ENCODE results near the gene ZBTB22.
"Not testable (repeated sequence)": the region's sequence is repeated elsewhere in the genome, so short reads cannot be mapped to it uniquely, and the experiment has no call there.

The ZBTB22 gene

DNA sequence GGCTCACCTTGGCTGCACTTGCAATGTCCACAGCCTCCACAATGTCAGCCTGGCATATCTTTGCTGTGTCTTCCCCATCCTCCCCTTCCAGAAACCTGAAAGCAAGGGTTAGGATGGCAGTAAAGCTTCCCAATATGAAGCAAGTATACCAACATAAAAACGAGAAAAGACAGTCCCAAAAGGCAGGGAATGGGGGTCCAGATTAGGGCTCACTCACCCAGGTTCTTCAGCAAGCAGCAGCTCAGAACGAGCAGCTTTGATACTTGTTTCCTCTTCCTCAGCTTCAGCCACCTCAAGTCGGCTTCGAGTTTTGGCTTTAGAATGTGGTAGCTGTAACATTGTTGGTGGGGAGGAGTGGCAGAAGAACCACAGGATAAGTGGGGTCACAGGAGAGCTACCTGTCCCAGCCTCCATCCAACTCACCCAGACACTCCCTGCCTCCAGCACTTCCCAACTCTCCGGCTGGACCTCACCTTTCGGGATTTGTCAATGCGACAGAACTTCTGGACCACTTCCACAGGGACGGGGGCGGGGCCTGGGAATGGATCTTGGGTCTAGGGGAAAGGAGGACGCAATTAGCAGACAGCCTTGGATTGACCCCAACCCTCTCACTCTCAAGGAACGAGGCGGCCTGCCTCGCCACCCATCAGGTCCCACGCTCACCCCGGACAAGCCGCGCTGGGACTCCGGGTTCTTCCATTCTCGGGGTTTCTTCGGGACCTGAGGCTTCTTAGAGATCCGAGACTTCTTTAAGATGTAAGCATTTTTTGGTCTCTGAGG, 29.2 kb downstream of the ZBTB22 start:
- Histone ChIP-seq H3K27ac (ENCODE audit: low read depth, low read length) (no peak overlapping the region), H3K9ac (ENCODE audit: low read depth, low read length) (peak overlapping the region; percentile 90), H3K4me1 (ENCODE audit: insufficient read depth, low read length) (peaks cover 8% of the 10 kb centered on the region; the same call in 1 of the 2 replicates), H3K27me3 (ENCODE audit: insufficient read depth, low read length) (no peaks in the 10 kb centered on the region), H3K36me3 (ENCODE audit: insufficient read depth, low read length) (peaks cover 64% of the 10 kb centered on the region), H3K9me3 (ENCODE audit: insufficient read depth, low read depth, low read length) (no peaks in the 10 kb centered on the region), H3K4me3 (ENCODE audit: low read length) (peak overlapping the region; percentile 97)
- 15% methylated on average over 19 of the region's 21 CpGs for WGBS

GRCh38 chr6:33286946-33287914, 30.3 kb downstream of the ZBTB22 start:
- H3K36me3 ChIP-seq (ENCODE audit: insufficient read depth, low read length), result peaks cover 62% of the 10 kb centered on the region

GRCh38 chr6:33285214-33285613, 32.3 kb downstream of the ZBTB22 start:
- H3K9ac ChIP-seq (ENCODE audit: low read depth, low read length); H3K27me3 ChIP-seq (ENCODE audit: insufficient read depth, low read length); H3K27ac ChIP-seq (ENCODE audit: low read depth, low read length); H3K4me1 ChIP-seq (ENCODE audit: insufficient read depth, low read length); H3K4me3 ChIP-seq (ENCODE audit: low read length); H3K9me3 ChIP-seq (ENCODE audit: insufficient read depth, low read depth, low read length): not testable (repeated sequence)
- peaks cover 67% of the 10 kb centered on the region for H3K36me3 ChIP-seq (ENCODE audit: insufficient read depth, low read length)
- 93% methylated on average over 4 of the region's 4 CpGs for WGBS

More at GRCh38 chr6:33286946-33287914, 30.3 kb downstream of the ZBTB22 start:
- Histone ChIP-seq H3K9ac (ENCODE audit: low read depth, low read length) (no peak overlapping the region), H3K9me3 (ENCODE audit: insufficient read depth, low read depth, low read length) (no peaks in the 10 kb centered on the region), H3K4me1 (ENCODE audit: insufficient read depth, low read length) (peaks cover 8% of the 10 kb centered on the region; the same call in 1 of the 2 replicates), H3K4me3 (ENCODE audit: low read length) (no peak overlapping the region), H3K27me3 (ENCODE audit: insufficient read depth, low read length) (no peaks in the 10 kb centered on the region), H3K27ac (ENCODE audit: low read depth, low read length) (no peak overlapping the region)
- 94% methylated on average over 22 of the region's 22 CpGs for WGBS

GRCh38 chr6:33280539-33280938, 37.0 kb downstream of the ZBTB22 start:
- no peaks in the 10 kb centered on the region for H3K9me3 ChIP-seq (ENCODE audit: insufficient read depth, low read depth, low read length)
- H3K4me1 ChIP-seq (ENCODE audit: insufficient read depth, low read length), result peaks cover 6% of the 10 kb centered on the region
- no peak overlapping the region for H3K4me3 ChIP-seq (ENCODE audit: low read length)
- H3K36me3 ChIP-seq (ENCODE audit: insufficient read depth, low read length), result peaks cover 78% of the 10 kb centered on the region
- 94% methylated on average over 6 of the region's 6 CpGs for WGBS
- no peak overlapping the region for H3K27ac ChIP-seq (ENCODE audit: low read depth, low read length)
- no peaks in the 10 kb centered on the region for H3K27me3 ChIP-seq (ENCODE audit: insufficient read depth, low read length)
- no peak overlapping the region for H3K9ac ChIP-seq (ENCODE audit: low read depth, low read length)

DNA sequence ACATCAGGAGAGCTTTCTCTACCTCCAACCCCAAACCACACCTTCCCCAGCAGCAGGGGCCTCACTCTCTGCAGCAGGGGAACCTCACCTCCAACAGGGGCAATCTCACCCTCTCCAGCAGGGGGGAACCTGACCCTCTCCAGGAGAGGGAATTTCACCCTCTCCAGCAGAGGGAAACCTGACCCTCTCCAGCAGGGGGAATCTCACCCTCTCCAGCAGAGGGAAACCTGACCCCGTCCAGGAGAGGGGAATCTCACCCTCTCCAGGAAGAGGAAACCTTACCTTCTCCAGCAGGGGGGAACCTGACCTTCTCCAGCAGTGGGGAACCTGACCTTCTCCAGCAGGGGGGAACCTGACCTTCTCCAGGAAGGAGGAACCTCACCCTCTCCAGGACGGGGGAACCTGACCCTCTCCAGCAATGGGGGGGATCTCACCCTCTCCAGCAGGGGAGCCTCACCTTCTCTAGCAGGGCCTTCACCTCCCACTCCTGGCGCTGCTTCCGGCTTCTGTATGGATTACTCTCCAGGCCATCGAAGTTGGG, 37.5 kb downstream of the ZBTB22 start:
- Histone ChIP-seq H3K9me3 (ENCODE audit: insufficient read depth, low read depth, low read length) (no peaks in the 10 kb centered on the region), H3K36me3 (ENCODE audit: insufficient read depth, low read length) (peaks cover 79% of the 10 kb centered on the region), H3K4me3 (ENCODE audit: low read length) (no peak overlapping the region), H3K9ac (ENCODE audit: low read depth, low read length) (no peak overlapping the region), H3K4me1 (ENCODE audit: insufficient read depth, low read length) (peaks cover 8% of the 10 kb centered on the region), H3K27ac (ENCODE audit: low read depth, low read length) (no peak overlapping the region), H3K27me3 (ENCODE audit: insufficient read depth, low read length) (no peaks in the 10 kb centered on the region)
- WGBS, result 71% methylated on average over 5 of the region's 5 CpGs

- Histone ChIP-seq H3K4me3 (ENCODE audit: low read length) (no peak overlapping the region), H3K9me3 (ENCODE audit: insufficient read depth, low read depth, low read length) (no peaks in the 10 kb centered on the region), H3K4me1 (ENCODE audit: insufficient read depth, low read length) (peaks cover 16% of the 10 kb centered on the region), H3K27ac (ENCODE audit: low read depth, low read length) (no peak overlapping the region), H3K27me3 (ENCODE audit: insufficient read depth, low read length) (no peaks in the 10 kb centered on the region), H3K36me3 (ENCODE audit: insufficient read depth, low read length) (peaks cover 79% of the 10 kb centered on the region), H3K9ac (ENCODE audit: low read depth, low read length) (no peak overlapping the region)
- 92% methylated on average over 13 of the region's 13 CpGs for WGBS
These were observed 38.3 kb downstream of the ZBTB22 start for GRCh38 chr6:33279257-33279695.

GRCh38 chr6:33278810-33279209, 38.7 kb downstream of the ZBTB22 start:
- whole genome bisulfite sequencing, result 95% methylated on average over 3 of the region's 3 CpGs
- H3K9ac ChIP-seq (ENCODE audit: low read depth, low read length), result no peak overlapping the region
- H3K4me3 ChIP-seq (ENCODE audit: low read length), result no peak overlapping the region
- H3K27me3 ChIP-seq (ENCODE audit: insufficient read depth, low read length), result no peaks in the 10 kb centered on the region
- no peaks in the 10 kb centered on the region for H3K9me3 ChIP-seq (ENCODE audit: insufficient read depth, low read depth, low read length)
- peaks cover 17% of the 10 kb centered on the region for H3K4me1 ChIP-seq (ENCODE audit: insufficient read depth, low read length)
- no peak overlapping the region for H3K27ac ChIP-seq (ENCODE audit: low read depth, low read length)
- peaks cover 80% of the 10 kb centered on the region for H3K36me3 ChIP-seq (ENCODE audit: insufficient read depth, low read length)

- 87% methylated on average over 9 of the region's 9 CpGs for WGBS
- H3K27me3 ChIP-seq (ENCODE audit: insufficient read depth, low read length), result no peaks in the 10 kb centered on the region
- H3K36me3 ChIP-seq (ENCODE audit: insufficient read depth, low read length), result peaks cover 80% of the 10 kb centered on the region
- H3K27ac ChIP-seq (ENCODE audit: low read depth, low read length), result no peak overlapping the region; the same call in 1 of the 2 replicates
- no peaks in the 10 kb centered on the region for H3K9me3 ChIP-seq (ENCODE audit: insufficient read depth, low read depth, low read length)
- H3K4me3 ChIP-seq (ENCODE audit: low read length), result peak overlapping the region; percentile 79; the same call in 1 of the 2 replicates
- H3K4me1 ChIP-seq (ENCODE audit: insufficient read depth, low read length), result peaks cover 18% of the 10 kb centered on the region
- H3K9ac ChIP-seq (ENCODE audit: low read depth, low read length), result no peak overlapping the region
These were observed 39.2 kb downstream of the ZBTB22 start for GRCh38 chr6:33278392-33278741.

DNA sequence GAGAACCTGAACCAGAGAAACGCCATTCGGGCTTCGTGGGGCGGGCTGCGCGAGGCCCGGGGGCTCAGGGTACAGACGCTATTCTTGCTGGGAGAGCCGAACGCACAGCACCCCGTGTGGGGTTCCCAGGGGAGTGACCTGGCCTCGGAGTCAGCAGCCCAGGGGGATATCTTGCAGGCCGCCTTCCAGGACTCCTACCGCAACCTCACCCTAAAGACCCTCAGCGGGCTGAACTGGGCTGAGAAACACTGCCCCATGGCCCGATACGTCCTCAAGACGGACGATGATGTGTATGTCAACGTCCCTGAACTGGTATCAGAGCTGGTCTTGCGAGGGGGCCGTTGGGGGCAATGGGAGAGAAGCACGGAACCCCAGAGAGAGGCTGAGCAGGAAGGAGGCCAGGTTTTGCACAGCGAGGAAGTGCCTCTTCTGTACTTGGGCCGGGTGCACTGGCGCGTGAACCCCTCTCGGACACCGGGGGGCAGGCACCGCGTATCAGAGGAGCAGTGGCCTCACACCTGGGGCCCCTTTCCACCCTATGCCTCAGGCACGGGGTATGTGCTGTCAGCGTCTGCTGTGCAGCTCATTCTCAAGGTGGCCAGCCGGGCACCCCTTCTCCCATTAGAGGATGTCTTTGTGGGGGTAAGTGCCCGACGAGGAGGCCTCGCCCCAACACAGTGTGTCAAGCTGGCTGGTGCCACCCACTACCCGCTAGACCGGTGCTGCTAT, 39.7 kb downstream of the ZBTB22 start:
- peak overlapping the region; percentile 97 for H3K27ac ChIP-seq (ENCODE audit: low read depth, low read length)
- 53% methylated on average over 39 of the region's 39 CpGs for WGBS
- H3K4me3 ChIP-seq (ENCODE audit: low read length), result peak overlapping the region; percentile 79
- H3K9ac ChIP-seq (ENCODE audit: low read depth, low read length), result peak overlapping the region; percentile 97
- no peaks in the 10 kb centered on the region for H3K27me3 ChIP-seq (ENCODE audit: insufficient read depth, low read length)
- no peaks in the 10 kb centered on the region for H3K9me3 ChIP-seq (ENCODE audit: insufficient read depth, low read depth, low read length)
- H3K36me3 ChIP-seq (ENCODE audit: insufficient read depth, low read length), result peaks cover 82% of the 10 kb centered on the region
- H3K4me1 ChIP-seq (ENCODE audit: insufficient read depth, low read length), result peaks cover 21% of the 10 kb centered on the region

- Histone ChIP-seq H3K9me3 (ENCODE audit: insufficient read depth, low read depth, low read length) (no peaks in the 10 kb centered on the region), H3K36me3 (ENCODE audit: insufficient read depth, low read length) (peaks cover 79% of the 10 kb centered on the region), H3K4me3 (ENCODE audit: low read length) (peak within 1 kb of the TSS; percentile 79), H3K27me3 (ENCODE audit: insufficient read depth, low read length) (no peaks in the 10 kb centered on the region), H3K27ac (ENCODE audit: low read depth, low read length) (peak within 1 kb of the TSS; percentile 97), H3K9ac (ENCODE audit: low read depth, low read length) (peak within 1 kb of the TSS; percentile 97), H3K4me1 (ENCODE audit: insufficient read depth, low read length) (peaks cover 21% of the 10 kb centered on the region)
- 1% methylated on average over 80 of the region's 80 CpGs for WGBS
These were observed 40.5 kb downstream of the ZBTB22 start, which contains the start of gene B3GALT4 for GRCh38 chr6:33276864-33277662. B3GALT4 (plus strand) TSS chr6:33277123; CDS start chr6:33277420, 297 bp downstream.

All from HUES64 (cell line).